Tibial nerve (tissue), 4 donors: ENCODE data around the gene RPS24. TPM values are rescaled to one million over a fixed set of nuclear protein-coding genes. Genes with fewer than 3 reads are reported as not detected.

Source experiments
- DNase-seq, 2 donors: peaks; one replicate each; pipeline ENCODE4 v3.0.0-alpha.2; 2019; ENCODE audit warnings: low spot score in 2 of 2
- H3K27ac ChIP-seq, 4 donors: fragments of 200-600 bp; sonication (generic) in 3 of 4; one replicate each; pipeline ENCODE4 v1.5.1; 2017 to 2019; ENCODE audit warnings: mild to moderate bottlenecking in 1 of 4
- H3K27me3 ChIP-seq, 2 donors: fragments of 200-600 bp; sonication (generic) in 1 of 2; one replicate each; pipeline versions ENCODE4 v1.5.1 to v1.6.0; 2017 to 2019
- H3K36me3 ChIP-seq, 3 donors: fragments of 200-600 bp; sonication (generic); one replicate each; pipeline ENCODE4 v1.5.1; 2018 to 2019
- H3K4me1 ChIP-seq, 4 donors: fragments of 200-600 bp; sonication (generic) in 3 of 4; one replicate each; pipeline ENCODE4 v1.5.1; 2017 to 2019
- H3K4me3 ChIP-seq, 4 donors: fragments of 200-600 bp; sonication (generic) in 3 of 4; one replicate each; pipeline ENCODE4 v1.5.1; 2017 to 2019; ENCODE audit warnings: mild to moderate bottlenecking in 1 of 4, moderate library complexity in 1 of 4
- H3K9me3 ChIP-seq, 4 donors: fragments of 200-600 bp; sonication (generic) in 3 of 4; one replicate each; pipeline ENCODE4 v1.5.1; 2017 to 2019
- CTCF ChIP-seq, 5 experiments: fragments of 200-600 bp in 3 of 5; fragments of 450-650 bp in 2 of 5; sonication (generic) in 3 of 5; IDR thresholded peaks; one replicate each; pipeline ENCODE4 v1.5.1; 2016 to 2019; ENCODE audit warnings: antibody characterized with exemption in 5 of 5, mild to moderate bottlenecking in 3 of 5, moderate library complexity in 2 of 5
- EP300 ChIP-seq, 2 donors: sonication (generic); formaldehyde crosslinking; IDR thresholded peaks; one replicate each; pipeline ENCODE4 v1.6.1; 2017; ENCODE audit warnings: antibody characterized with exemption in 2 of 2, mild to moderate bottlenecking in 1 of 2
- POLR2A ChIP-seq, 2 donors: fragments of 450-650 bp; IDR thresholded peaks; one replicate each; pipeline ENCODE4 v1.6.1; 2017; ENCODE audit warnings: antibody characterized with exemption in 2 of 2, mild to moderate bottlenecking in 2 of 2, moderate library complexity in 2 of 2
- WGBS, 2 donors: methylation state at CpG; one replicate each; pipeline ENCODE4 v1.1.5; 2018; 5-methylcytosine and 5-hydroxymethylcytosine counted together
- total RNA-seq, 4 donors: library from RNA; depleted of rRNA; stranded (reverse); fragments of >200 nt; gene quantifications; one replicate each; pipeline ENCODE4 v1.1.0, GENCODE V29; 2016

RPS24 gene
- total RNA-seq, 4 donors from 2014 or later, result 1,426 to 2,100 (median 1,895) TPM

DNA sequence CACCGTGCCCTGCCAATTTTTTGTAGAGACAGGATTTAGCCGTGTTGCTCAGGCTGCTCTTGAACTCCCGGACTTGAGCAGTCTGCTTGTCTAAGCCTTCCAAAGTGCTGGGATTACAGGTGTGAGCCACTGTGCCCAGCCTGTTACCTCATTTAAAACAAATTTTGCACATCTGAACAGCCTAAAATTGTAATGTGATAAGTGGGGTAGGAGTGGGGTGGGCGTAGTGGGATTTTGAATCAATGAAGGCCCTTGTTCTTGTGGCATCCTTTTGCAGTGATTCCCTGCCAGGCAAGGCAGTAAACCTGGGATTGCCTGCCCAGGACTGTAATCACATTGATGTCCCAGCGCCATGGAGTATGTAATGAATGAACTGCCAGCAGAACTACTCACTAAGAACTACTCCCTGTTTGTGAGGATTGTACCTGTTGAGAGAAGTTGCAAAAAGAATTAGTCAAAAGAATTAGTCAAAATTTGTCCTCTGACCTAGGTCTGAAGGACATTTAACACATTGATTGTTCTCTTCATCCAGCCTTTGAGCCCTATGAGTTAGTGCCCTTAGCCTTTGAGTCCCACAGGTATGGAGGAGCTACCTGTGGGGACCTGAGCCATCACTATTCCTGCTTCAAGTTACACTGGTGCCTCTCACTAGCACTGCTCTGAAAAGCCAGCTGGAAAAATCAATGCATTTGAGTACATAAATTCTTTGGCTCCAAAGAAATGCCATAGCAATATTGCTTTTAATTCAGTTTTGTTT, 5.3 kb downstream of the RPS24 start:
- H3K9me3 ChIP-seq, result no peaks in the 10 kb centered on the region
- H3K4me3 ChIP-seq, result no peak overlapping the region
- peaks cover 0 to 54% (median 12%) of the 10 kb centered on the region in 4 donors for H3K4me1 ChIP-seq
- TF ChIP-seq CTCF (IDR thresholded peaks at IDR 0.05) (no peak), EP300 (IDR thresholded peaks at IDR 0.05) (no peak), POLR2A (IDR thresholded peaks at IDR 0.05) (no peak)
- H3K36me3 ChIP-seq, result peaks cover 0 to 82% (median 28%) of the 10 kb centered on the region in 3 donors
- H3K27ac ChIP-seq, result no peak overlapping the region
- 62 to 68% methylated on average over 5 of the region's 5 CpGs for WGBS, 2 donors
- no peaks in the 10 kb centered on the region for H3K27me3 ChIP-seq
- DNase-seq, result no peak

GRCh38 chr10:78039743-78040142, 6.1 kb downstream of the RPS24 start:
- H3K4me3 ChIP-seq, result no peak overlapping the region
- no peak for DNase-seq
- 49 to 69% methylated on average over 3 of the region's 3 CpGs for WGBS, 2 donors
- peaks cover 0 to 82% (median 28%) of the 10 kb centered on the region in 3 donors for H3K36me3 ChIP-seq
- H3K27ac ChIP-seq, result no peak overlapping the region
- TF ChIP-seq CTCF (IDR thresholded peaks at IDR 0.05), result no peak
- no peak for TF ChIP-seq EP300 (IDR thresholded peaks at IDR 0.05)
- TF ChIP-seq POLR2A (IDR thresholded peaks at IDR 0.05), result no peak
- H3K9me3 ChIP-seq, result no peaks in the 10 kb centered on the region
- no peaks in the 10 kb centered on the region for H3K27me3 ChIP-seq
- peaks cover 0 to 55% (median 8%) of the 10 kb centered on the region in 4 donors for H3K4me1 ChIP-seq

DNA sequence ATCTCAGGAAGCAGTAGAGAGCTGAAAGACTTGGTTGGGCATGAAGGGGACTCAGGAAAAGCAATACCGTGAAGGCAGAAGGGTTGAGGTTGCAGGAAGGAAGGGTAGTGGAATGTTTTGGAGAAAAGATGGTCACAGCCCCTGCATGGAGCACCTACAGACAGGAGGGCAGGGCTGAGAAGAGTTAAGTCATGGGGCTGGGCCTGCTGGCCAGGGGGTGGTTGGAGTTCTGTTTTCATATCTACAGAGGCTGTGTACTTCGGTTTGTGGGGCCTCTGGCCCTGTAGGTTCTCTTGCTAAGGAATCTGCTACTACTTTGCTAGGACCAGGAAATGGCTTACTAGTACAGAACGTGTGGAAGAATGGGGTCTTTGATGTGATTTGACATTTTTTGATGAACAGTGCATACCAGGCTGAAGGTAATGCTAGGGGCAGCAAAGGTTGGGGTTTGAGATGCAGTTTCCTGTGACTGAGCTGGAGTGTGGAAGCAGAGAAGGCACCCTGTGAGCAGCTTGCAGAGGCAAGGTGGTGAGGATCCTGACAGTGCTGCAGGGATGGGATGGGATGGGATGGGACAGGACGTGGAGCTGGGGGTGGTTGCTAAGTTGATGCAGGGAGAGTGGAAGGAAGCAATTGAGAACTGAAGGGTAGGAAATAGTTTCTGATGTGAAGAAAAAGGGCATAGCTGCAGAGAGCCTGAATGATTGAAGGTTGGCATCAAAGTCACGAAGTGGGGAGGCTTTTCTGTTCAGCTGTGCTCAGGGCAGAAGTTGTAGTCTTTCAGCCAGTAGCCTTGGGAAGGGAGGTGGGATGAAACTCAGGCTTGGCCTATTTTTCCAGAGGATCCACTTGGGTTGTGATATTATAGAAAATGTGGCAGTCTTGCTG, 7.8 kb downstream of the RPS24 start:
- Histone ChIP-seq H3K27me3 (no peaks in the 10 kb centered on the region), H3K36me3 (peaks cover 0 to 69% (median 20%) of the 10 kb centered on the region in 3 donors), H3K9me3 (no peaks in the 10 kb centered on the region), H3K4me3 (no peak overlapping the region), H3K4me1 (peaks cover 0 to 41% (median under 1%) of the 10 kb centered on the region in 4 donors), H3K27ac (no peak overlapping the region)
- WGBS, 2 donors, result 55 to 68% methylated on average over 5 of the region's 5 CpGs
- DNase-seq, result no peak
- TF ChIP-seq CTCF (IDR thresholded peaks at IDR 0.05), result no peak
- no peak for TF ChIP-seq POLR2A (IDR thresholded peaks at IDR 0.05)
- TF ChIP-seq EP300 (IDR thresholded peaks at IDR 0.05), result no peak

- DNase-seq, result no peak
- H3K27me3 ChIP-seq, result no peaks in the 10 kb centered on the region
- H3K4me3 ChIP-seq, result no peak overlapping the region
- H3K36me3 ChIP-seq, result peaks cover 0 to 61% (median 15%) of the 10 kb centered on the region in 3 donors
- TF ChIP-seq EP300 (IDR thresholded peaks at IDR 0.05), result no peak
- no peak for TF ChIP-seq POLR2A (IDR thresholded peaks at IDR 0.05)
- no peak for TF ChIP-seq CTCF (IDR thresholded peaks at IDR 0.05)
- H3K27ac ChIP-seq, result no peak overlapping the region
- 84 to 93% methylated on average over 2 of the region's 2 CpGs for WGBS, 2 donors
- H3K4me1 ChIP-seq, result peaks cover 0 to 37% (median 0%) of the 10 kb centered on the region in 4 donors
- H3K9me3 ChIP-seq, result no peaks in the 10 kb centered on the region
These were observed 8.5 kb downstream of the RPS24 start for GRCh38 chr10:78042058-78042751.
